Measurements from ENCODE around the gene PAPOLA.

Gene PAPOLA

DNA sequence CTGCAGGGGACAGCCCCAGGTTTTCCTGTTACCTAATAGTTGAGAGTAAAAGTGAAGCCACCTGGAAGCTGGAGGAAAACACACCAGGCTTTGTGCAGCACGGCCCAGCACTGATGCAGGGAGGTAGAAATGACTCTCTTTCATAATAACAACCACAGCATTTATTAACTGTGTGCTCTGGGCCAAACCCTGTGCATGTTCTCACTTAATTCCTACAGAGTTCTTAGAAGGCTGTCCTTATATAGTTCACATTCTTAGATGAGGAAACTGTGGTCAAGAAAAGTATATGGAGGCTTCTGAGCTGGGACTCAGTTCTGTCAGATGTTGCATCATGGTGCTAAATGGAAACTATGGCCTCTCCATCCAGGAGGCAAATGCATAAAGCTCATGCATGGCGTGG lies 100.0 kb downstream of the PAPOLA start:
- no peak for ATAC-seq (ENCODE audit: low read depth)
- Histone ChIP-seq H3K4me3 (ENCODE audit: severe bottlenecking) (no peak overlapping the region), H3K9me3 (ENCODE audit: severe bottlenecking) (no peaks in the 10 kb centered on the region), H3K36me3 (ENCODE audit: low read depth) (no peaks in the 10 kb centered on the region), H3K4me1 (ENCODE audit: insufficient read depth, poor library complexity, severe bottlenecking) (no peaks in the 10 kb centered on the region), H3K27me3 (ENCODE audit: insufficient read depth, poor library complexity, severe bottlenecking) (peaks cover 15% of the 10 kb centered on the region), H3K27ac (ENCODE audit: poor library complexity, severe bottlenecking) (no peak overlapping the region)
- no peak for DNase-seq (ENCODE audit: low spot score)
- TF ChIP-seq, protein P1, sequence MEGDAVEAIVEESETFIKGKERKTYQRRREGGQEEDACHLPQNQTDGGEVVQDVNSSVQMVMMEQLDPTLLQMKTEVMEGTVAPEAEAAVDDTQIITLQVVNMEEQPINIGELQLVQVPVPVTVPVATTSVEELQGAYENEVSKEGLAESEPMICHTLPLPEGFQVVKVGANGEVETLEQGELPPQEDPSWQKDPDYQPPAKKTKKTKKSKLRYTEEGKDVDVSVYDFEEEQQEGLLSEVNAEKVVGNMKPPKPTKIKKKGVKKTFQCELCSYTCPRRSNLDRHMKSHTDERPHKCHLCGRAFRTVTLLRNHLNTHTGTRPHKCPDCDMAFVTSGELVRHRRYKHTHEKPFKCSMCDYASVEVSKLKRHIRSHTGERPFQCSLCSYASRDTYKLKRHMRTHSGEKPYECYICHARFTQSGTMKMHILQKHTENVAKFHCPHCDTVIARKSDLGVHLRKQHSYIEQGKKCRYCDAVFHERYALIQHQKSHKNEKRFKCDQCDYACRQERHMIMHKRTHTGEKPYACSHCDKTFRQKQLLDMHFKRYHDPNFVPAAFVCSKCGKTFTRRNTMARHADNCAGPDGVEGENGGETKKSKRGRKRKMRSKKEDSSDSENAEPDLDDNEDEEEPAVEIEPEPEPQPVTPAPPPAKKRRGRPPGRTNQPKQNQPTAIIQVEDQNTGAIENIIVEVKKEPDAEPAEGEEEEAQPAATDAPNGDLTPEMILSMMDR (IDR thresholded peaks at IDR 0.05; ENCODE audit: poor library complexity, severe bottlenecking) = no peak

DNA sequence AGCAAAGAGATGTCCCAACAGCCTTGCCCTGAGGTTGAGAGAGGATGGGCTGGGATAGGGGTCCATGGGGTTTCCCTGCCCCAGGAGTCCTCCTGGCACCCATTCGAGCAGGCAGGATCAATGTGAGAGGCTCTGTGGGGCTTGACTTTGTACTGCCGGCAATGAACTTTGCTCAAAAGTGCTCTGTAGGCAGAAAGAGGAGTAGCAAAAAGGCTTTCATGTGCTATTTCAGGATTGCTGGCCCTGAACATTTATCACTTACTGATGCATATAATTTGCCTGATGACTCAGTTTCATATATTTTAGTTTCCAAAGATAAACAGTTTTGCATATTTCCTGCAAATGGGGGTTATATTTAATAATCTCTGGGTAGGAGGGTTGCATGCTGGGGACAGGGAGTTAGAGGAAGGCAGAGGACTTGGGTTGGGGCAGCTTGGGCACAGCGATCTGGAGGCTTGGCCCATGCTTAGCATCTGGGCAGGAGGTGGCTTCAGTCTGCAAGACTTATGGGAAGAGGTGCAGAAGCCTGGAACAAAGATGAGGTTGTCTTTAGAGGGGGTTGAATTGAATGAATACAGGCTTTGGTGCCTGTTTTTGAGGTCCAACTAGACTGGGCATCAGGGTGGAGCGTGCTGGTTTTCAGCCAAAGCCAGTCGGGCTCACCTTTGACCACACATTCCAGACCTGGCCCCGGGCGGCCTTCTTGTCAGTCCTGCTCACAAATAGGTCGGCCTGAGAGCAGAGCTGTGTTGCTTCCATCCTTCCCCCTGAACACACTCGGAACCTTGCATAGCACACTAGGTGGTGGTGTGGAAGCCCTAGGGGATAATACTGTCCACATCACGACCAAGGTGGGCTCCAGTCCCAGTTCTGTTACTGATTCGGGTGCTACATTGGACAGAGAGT lies 101.4 kb downstream of the PAPOLA start:
- DNase-seq (ENCODE audit: low spot score) (no peak), ATAC-seq (ENCODE audit: low read depth) (no peak)
- Histone ChIP-seq H3K27ac (ENCODE audit: poor library complexity, severe bottlenecking) (no peak overlapping the region), H3K9me3 (ENCODE audit: severe bottlenecking) (no peaks in the 10 kb centered on the region), H3K36me3 (ENCODE audit: low read depth) (no peaks in the 10 kb centered on the region), H3K4me3 (ENCODE audit: severe bottlenecking) (no peak overlapping the region), H3K4me1 (ENCODE audit: insufficient read depth, poor library complexity, severe bottlenecking) (no peaks in the 10 kb centered on the region), H3K27me3 (ENCODE audit: insufficient read depth, poor library complexity, severe bottlenecking) (peaks cover 15% of the 10 kb centered on the region)
- TF ChIP-seq, protein P1 (IDR thresholded peaks at IDR 0.05; ENCODE audit: poor library complexity, severe bottlenecking) = no peak

DNA sequence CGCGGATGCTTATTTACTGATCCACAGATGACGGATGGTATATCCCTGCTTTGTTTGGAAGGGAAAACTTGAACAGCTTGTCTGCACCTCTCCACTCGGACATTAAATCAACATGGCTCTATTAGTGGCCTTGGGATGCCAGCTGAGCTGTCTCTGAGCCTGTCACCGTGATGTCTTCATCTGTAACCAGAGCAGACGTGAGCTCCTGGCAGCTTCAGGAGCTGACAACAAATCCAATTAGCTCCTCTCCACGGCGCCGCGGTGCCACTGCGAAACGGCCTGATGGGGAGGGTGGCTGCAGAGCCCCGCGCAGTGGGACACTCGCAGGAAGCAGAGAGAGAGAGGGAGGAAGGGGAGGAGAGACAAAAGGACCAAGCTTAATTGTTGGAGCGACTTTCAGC lies 112.3 kb downstream of the PAPOLA start:
- TF ChIP-seq, protein P1 (IDR thresholded peaks at IDR 0.05; ENCODE audit: poor library complexity, severe bottlenecking) = no peak
- no peak overlapping the region for H3K4me3 ChIP-seq (ENCODE audit: severe bottlenecking)
- H3K4me1 ChIP-seq (ENCODE audit: insufficient read depth, poor library complexity, severe bottlenecking) = no peaks in the 10 kb centered on the region
- no peak for DNase-seq (ENCODE audit: low spot score)
- H3K27ac ChIP-seq (ENCODE audit: poor library complexity, severe bottlenecking) = no peak overlapping the region
- H3K9me3 ChIP-seq (ENCODE audit: severe bottlenecking) = no peaks in the 10 kb centered on the region
- ATAC-seq (ENCODE audit: low read depth) = no peak
- H3K27me3 ChIP-seq (ENCODE audit: insufficient read depth, poor library complexity, severe bottlenecking) = peaks cover 40% of the 10 kb centered on the region
- H3K36me3 ChIP-seq (ENCODE audit: low read depth) = no peaks in the 10 kb centered on the region

DNA sequence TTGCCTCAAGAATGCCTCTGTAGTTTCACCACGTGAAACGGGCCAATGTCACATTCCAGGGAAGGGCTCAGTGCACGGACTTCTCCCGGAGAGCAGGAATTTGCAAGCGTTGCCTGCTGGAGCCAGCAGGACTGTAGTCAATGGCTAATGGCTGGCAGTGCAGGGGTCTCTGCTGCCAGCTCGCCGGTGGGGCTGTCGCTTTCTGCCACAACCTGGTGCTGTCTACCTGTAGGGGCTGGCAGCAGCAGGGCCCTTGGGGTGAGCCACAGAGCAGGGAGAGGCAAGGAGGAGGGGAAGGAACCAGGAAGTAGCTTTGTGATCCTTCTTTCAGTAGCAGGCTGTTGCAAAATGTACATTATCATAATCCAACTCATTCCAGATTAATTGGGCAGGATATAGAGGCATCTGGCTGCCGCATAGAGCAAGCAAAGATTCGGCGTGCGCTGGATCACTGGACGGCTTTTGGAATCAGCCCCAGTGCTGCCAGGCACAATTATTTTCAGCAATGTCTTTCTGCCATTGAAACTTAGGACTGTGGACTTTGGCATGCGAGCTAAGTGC lies 114.1 kb downstream of the PAPOLA start:
- no peak overlapping the region for H3K27ac ChIP-seq (ENCODE audit: poor library complexity, severe bottlenecking)
- H3K4me1 ChIP-seq (ENCODE audit: insufficient read depth, poor library complexity, severe bottlenecking) = no peaks in the 10 kb centered on the region
- ATAC-seq (ENCODE audit: low read depth) (peak; percentile 36; the same call in 2 of the 3 replicates), DNase-seq (ENCODE audit: low spot score) (no peak)
- no peaks in the 10 kb centered on the region for H3K36me3 ChIP-seq (ENCODE audit: low read depth)
- peaks cover 41% of the 10 kb centered on the region for H3K27me3 ChIP-seq (ENCODE audit: insufficient read depth, poor library complexity, severe bottlenecking)
- H3K9me3 ChIP-seq (ENCODE audit: severe bottlenecking) = no peaks in the 10 kb centered on the region
- no peak overlapping the region for H3K4me3 ChIP-seq (ENCODE audit: severe bottlenecking)
- TF ChIP-seq, protein P1 (IDR thresholded peaks at IDR 0.05; ENCODE audit: poor library complexity, severe bottlenecking) = no peak

All from RWPE2 (cell line).